Right lobe of liver (tissue), 6 donors: ENCODE data around the gene CRYBB1. TPM values are rescaled to one million over a fixed set of nuclear protein-coding genes. Genes with fewer than 3 reads are reported as not detected.

Experiments
- ATAC-seq, 4 donors: fragments of 200-7000 bp; cut with Tn5 transposase; one replicate each; pipeline ENCODE4 v1.9.1; 2020; ENCODE audit warnings: mild to moderate bottlenecking in 4 of 4, moderate library complexity in 4 of 4
- DNase-seq, 3 donors: peaks; one replicate each; pipeline ENCODE4 v3.0.0-alpha.2; 2020
- H3K27ac ChIP-seq, 3 donors: fragments of 200-600 bp; one replicate each; pipeline ENCODE4 v1.8.0; 2022
- H3K27me3 ChIP-seq, 2 donors: fragments of 200-600 bp; one replicate each; pipeline ENCODE4 v1.8.0; 2022
- H3K36me3 ChIP-seq, 4 donors: fragments of 200-600 bp; sonication (generic) in 1 of 4; one replicate each; pipeline versions ENCODE4 v1.5.1 to v1.8.0; 2017 to 2022; ENCODE audit warnings: control low read depth in 1 of 4
- H3K4me1 ChIP-seq, 4 donors: fragments of 200-600 bp; sonication (generic) in 1 of 4; one replicate each; pipeline versions ENCODE4 v1.5.1 to v1.8.0; 2017 to 2022; ENCODE audit warnings: control low read depth in 1 of 4
- H3K4me3 ChIP-seq, 3 donors: fragments of 200-600 bp; one replicate each; pipeline ENCODE4 v1.8.0; 2022
- H3K9me3 ChIP-seq, 4 donors: fragments of 200-600 bp; sonication (generic) in 1 of 4; one replicate each; pipeline versions ENCODE4 v1.5.1 to v1.8.0; 2017 to 2022; ENCODE audit warnings: control low read depth in 1 of 4
- POLR2A ChIP-seq: fragments of 450-650 bp; IDR thresholded peaks from one replicate; pipeline ENCODE4 v1.6.1; 2017; ENCODE audit warnings: antibody characterized with exemption, mild to moderate bottlenecking
- WGBS: methylation state at CpG from one replicate; pipeline ENCODE4 v1.1.6; 2018; ENCODE audit warnings: low coverage, low lambda C conversion rate; ENCODE audit not compliant: insufficient coverage; ENCODE audit errors: missing lambda C conversion rate; 5-methylcytosine and 5-hydroxymethylcytosine counted together
- intact Hi-C, 2 donors: fragments of 100-400 bp; cut with DNase I; formaldehyde crosslinking; loops; one replicate each; pipeline versions ENCODE4 v1.11.2 to v1.14.1; 2022
- total RNA-seq, 6 experiments: library from RNA; depleted of rRNA in 2 of 6; stranded (reverse); fragments of >200 nt in 2 of 6; fragmentation: NEBNext Ultra II Directional in 3 of 6; extraction: Animal tissue kit (Norgen Biotek cat#: 25700) in 3 of 6; gene quantifications; one replicate each; pipeline versions ENCODE4 v1.1.0 to v1.2.4, GENCODE V29; 2016 to 2023
- TF ChIP-seq, protein P1 (sequence below), 4 donors: fragments of 200-600 bp in 3 of 4; fragments of 450-650 bp in 1 of 4; IDR thresholded peaks; one replicate each; pipeline versions ENCODE4 v1.5.1 to v1.8.0; 2016 to 2022; ENCODE audit warnings: antibody characterized with exemption in 4 of 4, mild to moderate bottlenecking in 2 of 4
- donor health status: DM: no; HTN: yes; CAD: no.
- donor health status: DM: no; HTN: no; CAD: no.
- donor health status: DM: no; HTN: no; CAD: no.
- donor health status: DM: no; HTN: yes; CAD: no.
- donor health status: DM: no; HTN: yes; CAD: no.

The CRYBB1 gene
- total RNA-seq, 6 experiments from 2014 or later, result 0.53 to 0.59 TPM; not detected in 4

GRCh38 chr22:26634189-26634588 lies 16.4 kb upstream of the CRYBB1 start:
- H3K27ac ChIP-seq, result no peak overlapping the region
- TF ChIP-seq, protein P1, sequence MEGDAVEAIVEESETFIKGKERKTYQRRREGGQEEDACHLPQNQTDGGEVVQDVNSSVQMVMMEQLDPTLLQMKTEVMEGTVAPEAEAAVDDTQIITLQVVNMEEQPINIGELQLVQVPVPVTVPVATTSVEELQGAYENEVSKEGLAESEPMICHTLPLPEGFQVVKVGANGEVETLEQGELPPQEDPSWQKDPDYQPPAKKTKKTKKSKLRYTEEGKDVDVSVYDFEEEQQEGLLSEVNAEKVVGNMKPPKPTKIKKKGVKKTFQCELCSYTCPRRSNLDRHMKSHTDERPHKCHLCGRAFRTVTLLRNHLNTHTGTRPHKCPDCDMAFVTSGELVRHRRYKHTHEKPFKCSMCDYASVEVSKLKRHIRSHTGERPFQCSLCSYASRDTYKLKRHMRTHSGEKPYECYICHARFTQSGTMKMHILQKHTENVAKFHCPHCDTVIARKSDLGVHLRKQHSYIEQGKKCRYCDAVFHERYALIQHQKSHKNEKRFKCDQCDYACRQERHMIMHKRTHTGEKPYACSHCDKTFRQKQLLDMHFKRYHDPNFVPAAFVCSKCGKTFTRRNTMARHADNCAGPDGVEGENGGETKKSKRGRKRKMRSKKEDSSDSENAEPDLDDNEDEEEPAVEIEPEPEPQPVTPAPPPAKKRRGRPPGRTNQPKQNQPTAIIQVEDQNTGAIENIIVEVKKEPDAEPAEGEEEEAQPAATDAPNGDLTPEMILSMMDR (IDR thresholded peaks at IDR 0.05), result no peak
- no peak for TF ChIP-seq POLR2A
- H3K9me3 ChIP-seq, result no peaks in the 10 kb centered on the region
- H3K27me3 ChIP-seq, result no peaks in the 10 kb centered on the region
- 83% methylated on average over 1 of the region's 3 CpGs for WGBS
- no peak for ATAC-seq
- no peak overlapping the region for H3K4me3 ChIP-seq
- H3K4me1 ChIP-seq, result no peaks in the 10 kb centered on the region
- DNase-seq, result no peak
- intact Hi-C loops, result no loop called here
- H3K36me3 ChIP-seq, result no peaks in the 10 kb centered on the region

DNA sequence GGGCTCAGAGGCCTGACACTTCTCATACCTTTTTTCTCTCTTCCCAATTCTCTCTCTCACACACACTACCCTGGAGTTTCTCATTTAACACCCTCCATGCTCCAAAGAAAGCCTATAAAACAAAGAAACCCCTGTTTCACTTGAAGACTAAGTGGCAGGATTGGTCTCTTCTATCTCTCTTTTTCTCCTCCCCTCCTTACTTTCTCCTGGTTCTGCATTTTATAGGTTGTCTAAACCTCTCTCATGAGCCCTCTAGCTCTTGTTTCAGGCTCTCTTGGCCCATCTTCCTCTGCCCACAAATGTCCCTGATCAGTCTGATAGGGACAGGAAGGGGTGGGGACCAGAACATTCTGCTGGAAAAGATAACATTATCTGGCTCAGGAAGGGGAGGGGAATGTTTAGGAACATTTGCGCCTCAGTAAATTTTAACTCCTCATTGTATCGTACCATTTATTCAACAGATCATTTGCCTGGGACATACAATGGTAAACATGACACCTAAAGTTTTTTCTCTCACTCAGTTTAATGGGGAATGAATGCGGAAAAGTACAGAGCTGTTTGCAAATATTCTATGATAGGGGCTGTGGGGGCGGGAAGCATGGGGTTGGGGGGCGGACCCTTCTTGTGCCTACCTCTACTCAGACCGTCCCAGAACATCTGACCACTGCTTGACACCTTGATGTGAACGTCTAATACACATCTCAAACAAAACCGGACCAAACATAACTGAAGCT lies 14.8 kb upstream of the CRYBB1 start:
- DNase-seq, result no peak
- WGBS, result 49% methylated on average over 4 of the region's 8 CpGs
- TF ChIP-seq, protein P1 (IDR thresholded peaks at IDR 0.05), result no peak
- no peak for TF ChIP-seq POLR2A
- no peaks in the 10 kb centered on the region for H3K36me3 ChIP-seq
- no peaks in the 10 kb centered on the region for H3K4me1 ChIP-seq
- ATAC-seq, result peak; percentile 31 to 74 (median 42)
- no peaks in the 10 kb centered on the region for H3K9me3 ChIP-seq
- intact Hi-C loops, result no loop called here
- H3K27ac ChIP-seq, result no peak overlapping the region
- H3K4me3 ChIP-seq, result no peak overlapping the region
- H3K27me3 ChIP-seq, result no peaks in the 10 kb centered on the region

DNA sequence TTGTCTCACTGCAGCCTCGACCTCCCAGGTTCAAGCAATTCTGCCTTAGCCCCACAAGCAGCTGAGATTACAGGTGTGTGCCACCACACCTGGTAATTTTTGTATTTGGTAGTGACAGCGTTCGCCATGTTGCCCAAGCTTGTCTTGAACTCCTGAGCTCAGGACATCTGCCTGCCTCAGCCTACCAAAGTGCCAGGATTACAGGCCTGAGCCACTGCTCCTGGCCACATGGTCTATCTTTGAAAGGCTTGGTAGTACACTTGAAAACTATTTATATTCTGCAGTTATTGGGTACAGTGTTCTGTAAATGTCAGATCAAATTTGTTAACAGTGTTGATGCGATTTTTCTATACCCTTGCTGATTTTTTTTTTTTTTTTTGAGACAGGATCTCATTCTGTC lies 13.5 kb upstream of the CRYBB1 start:
- H3K4me1 ChIP-seq, result no peaks in the 10 kb centered on the region
- TF ChIP-seq POLR2A, result no peak
- TF ChIP-seq, protein P1 (IDR thresholded peaks at IDR 0.05), result no peak
- WGBS, result 92% methylated on average over 4 of the region's 4 CpGs

DNA sequence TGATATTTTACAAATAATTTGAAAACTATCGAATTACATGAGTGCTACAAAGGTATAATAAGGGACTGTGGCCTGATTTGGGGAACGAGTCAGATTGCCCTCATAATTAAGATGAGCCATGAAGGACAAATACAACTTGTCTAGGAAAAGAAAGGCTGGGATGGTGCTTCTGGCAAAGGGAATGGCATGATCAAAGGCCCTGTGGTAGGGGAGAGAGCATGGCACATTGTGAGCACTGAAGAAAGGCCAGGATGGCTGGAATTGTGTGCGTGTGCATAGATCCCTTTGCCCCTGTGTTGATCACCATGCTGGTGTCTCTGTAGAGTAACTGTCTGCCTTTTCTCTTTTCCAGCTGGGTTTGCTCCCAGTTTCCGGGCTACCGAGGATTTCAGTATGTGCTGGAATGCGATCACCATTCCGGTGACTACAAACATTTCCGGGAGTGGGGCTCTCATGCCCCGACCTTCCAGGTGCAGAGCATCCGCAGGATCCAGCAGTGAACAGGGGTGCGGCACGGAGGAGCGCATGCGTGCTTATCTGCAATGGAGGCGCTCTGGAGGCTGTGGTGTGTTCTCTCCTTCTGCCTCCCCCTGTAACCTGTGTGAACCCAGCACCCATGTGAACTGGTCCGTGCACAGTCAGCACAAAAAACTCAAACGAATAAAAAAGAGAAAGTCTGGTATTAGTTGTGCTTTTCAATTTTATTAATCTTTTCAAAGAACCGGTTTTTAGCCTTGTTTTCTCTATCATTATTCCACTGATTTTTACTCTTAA lies 12.3 kb upstream of the CRYBB1 start:
- DNase-seq (no peak), ATAC-seq (no peak)
- H3K27me3 ChIP-seq, result no peaks in the 10 kb centered on the region
- intact Hi-C loops, result no loop called here
- no peaks in the 10 kb centered on the region for H3K36me3 ChIP-seq
- H3K4me1 ChIP-seq, result no peaks in the 10 kb centered on the region
- H3K9me3 ChIP-seq, result no peaks in the 10 kb centered on the region
- no peak for TF ChIP-seq POLR2A
- TF ChIP-seq, protein P1 (IDR thresholded peaks at IDR 0.05), result no peak
- 89% methylated on average over 14 of the region's 18 CpGs for WGBS
- no peak overlapping the region for H3K27ac ChIP-seq
- H3K4me3 ChIP-seq, result no peak overlapping the region

More for the DNA sequence above, 13.5 kb upstream of the CRYBB1 start:
- Histone ChIP-seq H3K4me3 (no peak overlapping the region), H3K9me3 (no peaks in the 10 kb centered on the region), H3K27me3 (no peaks in the 10 kb centered on the region), H3K36me3 (no peaks in the 10 kb centered on the region), H3K27ac (no peak overlapping the region)
- ATAC-seq (no peak), DNase-seq (no peak)
- intact Hi-C loops, result no loop called here
